ENCODE results near the gene MAP4.
A peak's percentile ranks its signal among the peaks of the same experiment; 100 is the strongest.

MAP4 gene

DNA sequence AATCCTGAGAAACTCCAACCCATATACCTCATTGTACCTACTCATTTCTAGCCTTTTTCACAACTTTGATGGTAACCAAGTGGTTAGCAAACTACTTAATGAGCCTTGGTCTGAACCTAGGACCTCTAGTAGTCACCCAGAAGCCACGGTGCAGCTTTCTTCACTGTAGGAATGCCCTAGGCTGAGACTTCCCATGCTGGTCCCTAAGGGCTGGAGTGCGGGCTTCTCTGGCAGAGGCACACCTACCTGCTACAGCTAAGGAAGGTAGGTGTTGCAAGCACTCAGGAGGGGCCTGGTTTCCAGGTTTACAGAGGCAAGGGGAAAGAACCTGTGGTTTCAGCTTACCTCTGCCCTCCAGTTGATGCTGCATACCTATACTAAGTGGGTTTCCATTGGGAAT lies 147.9 kb downstream of the MAP4 start:
- Histone ChIP-seq H3K36me3 (ENCODE audit: control insufficient read depth in 2 of 2, insufficient read depth in 1 of 2, low read length in 2 of 2) (peaks cover 0 to 87% of the 10 kb centered on the region in 2 experiments; a peak in 2 of 3 replicates), H3K27ac (ENCODE audit: extremely low read depth, low read depth, low read length) (no peak overlapping the region), H3K9me3 (ENCODE audit: control insufficient read depth, insufficient read depth, low read depth, low read length) (no peaks in the 10 kb centered on the region), H3K4me3 (ENCODE audit: low read depth, low read length) (no peak overlapping the region), H3K4me1 (ENCODE audit: control insufficient read depth, insufficient read depth, low read length) (no peaks in the 10 kb centered on the region)
- TF ChIP-seq ZSCAN30 (tag by site-specific recombination; IDR thresholded peaks at IDR 0.05) (no peak), ZNF335 (tag by site-specific recombination; conservative IDR thresholded peaks at IDR 0.05) (no peak)
- ChIA-PET CTCF (no interaction called here), POLR2A (no interaction called here)

DNA sequence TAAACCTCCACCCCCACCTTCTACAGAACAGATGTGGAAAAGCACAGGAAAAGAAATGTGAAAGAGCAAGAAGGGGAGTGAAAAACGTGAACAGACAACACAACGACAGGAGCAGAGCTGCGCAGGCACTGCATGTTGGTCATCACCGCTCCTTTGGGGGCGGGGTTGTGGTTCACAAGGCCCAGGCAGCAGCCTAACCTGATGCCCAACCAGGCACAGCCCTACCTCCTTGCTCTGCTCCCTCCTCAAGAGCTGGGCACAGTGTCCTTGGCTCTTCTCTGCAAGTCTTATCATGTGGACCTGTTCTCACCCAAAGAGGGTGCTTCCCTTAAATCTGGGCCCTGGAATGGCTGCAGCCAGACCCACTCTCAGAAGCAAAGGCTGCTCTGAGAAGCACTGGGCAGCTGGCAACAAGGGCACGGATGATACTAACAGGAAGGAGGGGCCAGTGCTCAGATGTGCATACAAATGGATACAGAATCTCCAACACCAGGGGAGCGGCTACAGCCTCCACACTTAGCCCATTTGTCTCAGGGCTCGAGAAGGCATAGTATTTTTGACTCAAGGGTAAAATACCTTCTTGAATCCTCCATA lies 148.7 kb downstream of the MAP4 start:
- TF ChIP-seq ZNF449 (tag by site-specific recombination; IDR thresholded peaks at IDR 0.05) (peak; percentile 82), PATZ1 (tag by site-specific recombination; IDR thresholded peaks at IDR 0.05) (no peak), ZNF362 (tag by site-specific recombination; IDR thresholded peaks at IDR 0.05) (no peak)
- TF ChIP-seq, protein P1, sequence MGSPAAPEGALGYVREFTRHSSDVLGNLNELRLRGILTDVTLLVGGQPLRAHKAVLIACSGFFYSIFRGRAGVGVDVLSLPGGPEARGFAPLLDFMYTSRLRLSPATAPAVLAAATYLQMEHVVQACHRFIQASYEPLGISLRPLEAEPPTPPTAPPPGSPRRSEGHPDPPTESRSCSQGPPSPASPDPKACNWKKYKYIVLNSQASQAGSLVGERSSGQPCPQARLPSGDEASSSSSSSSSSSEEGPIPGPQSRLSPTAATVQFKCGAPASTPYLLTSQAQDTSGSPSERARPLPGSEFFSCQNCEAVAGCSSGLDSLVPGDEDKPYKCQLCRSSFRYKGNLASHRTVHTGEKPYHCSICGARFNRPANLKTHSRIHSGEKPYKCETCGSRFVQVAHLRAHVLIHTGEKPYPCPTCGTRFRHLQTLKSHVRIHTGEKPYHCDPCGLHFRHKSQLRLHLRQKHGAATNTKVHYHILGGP (tag by site-specific recombination; IDR thresholded peaks at IDR 0.05), result no peak
- no peak overlapping the region for H3K4me3 ChIP-seq (ENCODE audit: low read depth, low read length)
- ChIA-PET CTCF (no interaction called here), POLR2A (no interaction called here)
- H3K9me3 ChIP-seq (ENCODE audit: control insufficient read depth, insufficient read depth, low read depth, low read length), result no peaks in the 10 kb centered on the region
- H3K36me3 ChIP-seq (ENCODE audit: control insufficient read depth in 2 of 2, insufficient read depth in 1 of 2, low read length in 2 of 2), result peaks cover 0 to 82% of the 10 kb centered on the region in 2 experiments; a peak in 2 of 3 replicates
- H3K27ac ChIP-seq (ENCODE audit: extremely low read depth, low read depth, low read length), result no peak overlapping the region
- no peaks in the 10 kb centered on the region for H3K4me1 ChIP-seq (ENCODE audit: control insufficient read depth, insufficient read depth, low read length)

- Histone ChIP-seq H3K9me3 (ENCODE audit: control insufficient read depth, insufficient read depth, low read depth, low read length) (no peaks in the 10 kb centered on the region), H3K4me1 (ENCODE audit: control insufficient read depth, insufficient read depth, low read length) (no peaks in the 10 kb centered on the region), H3K27ac (ENCODE audit: extremely low read depth, low read depth, low read length) (no peak overlapping the region), H3K4me3 (ENCODE audit: low read depth, low read length) (no peak overlapping the region), H3K36me3 (ENCODE audit: control insufficient read depth in 2 of 2, insufficient read depth in 1 of 2, low read length in 2 of 2) (peaks cover 0 to 64% of the 10 kb centered on the region in 2 experiments; a peak in 2 of 3 replicates)
- ChIA-PET CTCF (interaction anchor here (0.5 to 0.9 kb wide), 2 partner anchors 286 to 413 kb away, joined by 3 to 4 read pairs; no protein-coding TSS in a partner anchor), POLR2A (no interaction called here)
- TF ChIP-seq ZNF335 (tag by site-specific recombination; conservative IDR thresholded peaks at IDR 0.05) (no peak), BCL11B (tag by site-specific recombination; IDR thresholded peaks at IDR 0.05; ENCODE audit: low read depth) (no peak)
- TF ChIP-seq, protein P2, sequence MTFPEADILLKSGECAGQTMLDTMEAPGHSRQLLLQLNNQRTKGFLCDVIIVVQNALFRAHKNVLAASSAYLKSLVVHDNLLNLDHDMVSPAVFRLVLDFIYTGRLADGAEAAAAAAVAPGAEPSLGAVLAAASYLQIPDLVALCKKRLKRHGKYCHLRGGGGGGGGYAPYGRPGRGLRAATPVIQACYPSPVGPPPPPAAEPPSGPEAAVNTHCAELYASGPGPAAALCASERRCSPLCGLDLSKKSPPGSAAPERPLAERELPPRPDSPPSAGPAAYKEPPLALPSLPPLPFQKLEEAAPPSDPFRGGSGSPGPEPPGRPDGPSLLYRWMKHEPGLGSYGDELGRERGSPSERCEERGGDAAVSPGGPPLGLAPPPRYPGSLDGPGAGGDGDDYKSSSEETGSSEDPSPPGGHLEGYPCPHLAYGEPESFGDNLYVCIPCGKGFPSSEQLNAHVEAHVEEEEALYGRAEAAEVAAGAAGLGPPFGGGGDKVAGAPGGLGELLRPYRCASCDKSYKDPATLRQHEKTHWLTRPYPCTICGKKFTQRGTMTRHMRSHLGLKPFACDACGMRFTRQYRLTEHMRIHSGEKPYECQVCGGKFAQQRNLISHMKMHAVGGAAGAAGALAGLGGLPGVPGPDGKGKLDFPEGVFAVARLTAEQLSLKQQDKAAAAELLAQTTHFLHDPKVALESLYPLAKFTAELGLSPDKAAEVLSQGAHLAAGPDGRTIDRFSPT (tag by site-specific recombination; IDR thresholded peaks at IDR 0.05), result no peak
Measured at GRCh38 chr3:47865192-47865591, 151.0 kb downstream of the MAP4 start.

Measured in HEK293 (cell line).